Right forelimb (tissue), 1 donor: ENCODE results near the gene ICOSLG.
"Not testable (repeated sequence)": the region's sequence is repeated elsewhere in the genome, so short reads cannot be mapped to it uniquely, and the experiment has no call there.

Source experiments
- DNase-seq: peaks from one replicate; pipeline ENCODE4 v3.0.0-alpha.2; 2018

Gene ICOSLG

DNA sequence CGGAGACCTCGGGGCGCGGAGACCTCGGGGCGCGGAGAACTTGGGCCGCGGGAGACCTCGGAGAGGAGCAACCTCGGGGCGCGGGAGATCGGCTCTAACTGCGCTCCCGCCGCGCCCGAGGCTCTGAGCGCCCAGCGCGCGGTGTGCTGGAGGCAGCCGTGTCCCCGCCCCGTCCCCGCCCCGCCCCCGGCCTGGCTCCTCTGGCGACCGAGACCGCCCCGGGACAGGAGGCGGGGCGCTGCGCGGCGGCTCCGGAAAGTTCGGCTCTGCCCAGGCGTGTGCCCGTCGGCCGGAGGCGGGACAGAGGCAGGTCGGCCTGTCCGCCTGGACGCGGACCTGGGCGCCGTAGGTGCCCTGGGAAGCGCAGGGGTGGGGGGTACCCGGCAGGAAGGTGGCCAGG lies at the start of gene ICOSLG:
ICOSLG (minus strand) TSS at position 102 of the 400 bp plus-strand sequence. CDS start 126 bp downstream, outside the sequence.
- not testable (repeated sequence) for DNase-seq

DNA sequence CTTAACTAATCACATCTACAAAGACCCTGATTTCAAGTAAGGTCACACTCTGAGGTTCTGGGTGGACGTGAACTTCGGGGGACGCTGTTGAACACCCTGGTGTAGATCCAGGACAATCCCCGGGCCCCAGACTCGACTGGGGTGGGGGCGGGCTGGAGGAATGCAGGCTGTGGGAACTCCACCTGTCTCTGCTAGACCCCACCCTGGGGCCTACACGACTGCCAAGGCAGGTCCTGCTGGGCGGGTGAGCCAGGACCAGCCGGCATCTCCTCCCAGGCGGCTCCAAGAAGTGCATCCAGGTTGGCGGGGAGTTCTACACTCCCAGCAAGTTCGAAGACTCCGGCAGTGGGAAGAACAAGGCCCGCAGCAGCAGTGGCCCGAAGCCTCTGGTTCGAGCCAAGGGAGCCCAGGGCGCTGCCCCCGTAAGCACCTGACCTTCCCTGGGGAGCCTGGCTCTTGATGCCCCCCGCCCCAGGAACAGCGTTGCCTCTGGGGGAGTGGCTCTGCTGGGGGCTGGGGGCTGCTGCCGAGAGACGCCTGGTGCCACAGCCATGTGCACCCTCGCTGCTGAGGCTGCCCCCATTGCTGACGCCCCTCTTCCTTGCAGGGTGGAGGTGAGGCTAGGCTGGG lies 48.8 kb upstream of the ICOSLG start:
- peak; percentile 30 for DNase-seq

GRCh38 chr21:44288251-44289110 lies 47.7 kb upstream of the ICOSLG start:
- peak; percentile 22 for DNase-seq

DNA sequence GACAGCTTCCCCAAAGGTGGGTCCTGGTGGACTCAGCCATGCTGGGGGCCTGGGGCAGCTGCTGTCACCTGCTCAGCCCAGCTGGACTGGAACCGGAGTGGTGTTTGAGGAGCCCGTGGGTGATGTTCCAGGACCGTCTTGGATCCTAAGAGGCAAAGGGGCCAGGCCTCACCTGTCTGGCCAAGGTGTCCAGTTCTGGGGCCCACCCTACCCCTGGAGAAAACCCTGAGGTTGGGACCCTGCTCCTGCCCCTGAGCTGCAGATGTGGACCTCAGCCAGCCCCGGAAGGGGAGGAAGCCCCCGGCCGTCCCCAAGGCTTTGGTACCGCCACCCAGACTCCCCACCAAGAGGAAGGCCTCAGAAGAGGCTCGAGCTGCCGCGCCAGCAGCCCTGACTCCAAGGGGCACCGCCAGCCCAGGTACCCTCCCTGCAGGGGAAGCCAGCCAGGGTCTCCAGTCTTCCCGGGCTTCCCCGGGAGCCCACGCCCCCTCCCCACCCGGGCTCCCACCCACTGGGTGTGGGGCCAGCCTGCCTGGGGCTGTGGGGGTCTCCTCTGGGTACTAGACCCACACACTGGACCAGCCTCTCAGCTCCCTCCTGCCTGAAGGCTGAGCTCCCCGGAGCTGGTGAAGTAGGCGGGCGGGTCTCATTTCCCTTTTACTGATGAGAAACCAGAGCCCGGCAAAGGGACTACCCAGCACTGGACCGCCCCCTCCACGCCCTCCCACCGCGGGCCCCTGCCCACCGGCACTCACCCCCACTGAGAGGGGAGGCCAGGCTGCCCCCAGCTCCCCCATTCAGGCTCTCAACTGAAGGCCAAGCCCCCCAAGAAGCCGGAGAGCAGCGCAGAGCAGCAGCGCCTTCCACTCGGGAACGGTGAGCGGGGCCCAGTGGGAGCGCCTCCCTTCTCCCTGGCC lies 46.2 kb upstream of the ICOSLG start:
- peak; percentile 38 for DNase-seq

DNA sequence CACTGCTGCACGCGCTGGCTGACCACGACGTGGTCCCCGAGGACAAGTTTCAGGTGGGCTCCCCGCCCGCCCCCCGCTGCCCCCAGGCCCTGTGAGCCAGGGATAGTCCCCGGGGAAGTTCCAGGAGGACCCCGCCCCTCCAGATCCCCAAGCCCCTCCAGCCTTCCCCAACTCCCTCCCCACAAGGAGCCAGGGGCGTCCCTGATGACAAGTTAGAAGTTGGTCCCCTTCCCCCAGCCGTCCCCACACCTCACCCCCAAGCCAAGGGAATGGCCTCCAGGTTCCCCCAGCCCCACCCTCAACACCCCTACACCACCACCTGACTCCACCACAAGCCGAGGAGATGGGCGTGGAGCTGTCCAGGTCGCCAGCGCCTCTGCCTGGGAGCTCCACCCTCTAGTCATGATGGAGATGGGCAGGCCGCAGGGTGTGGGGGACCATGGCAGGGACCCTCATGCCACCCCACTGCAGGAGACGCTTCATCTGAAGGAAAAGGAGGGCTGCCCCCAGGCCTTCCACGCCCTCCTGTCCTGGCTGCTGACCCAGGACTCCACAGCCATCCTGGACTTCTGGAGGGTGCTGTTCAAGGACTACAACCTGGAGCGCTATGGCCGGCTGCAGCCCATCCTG lies 45.5 kb upstream of the ICOSLG start:
- peak; percentile 29 for DNase-seq

DNA sequence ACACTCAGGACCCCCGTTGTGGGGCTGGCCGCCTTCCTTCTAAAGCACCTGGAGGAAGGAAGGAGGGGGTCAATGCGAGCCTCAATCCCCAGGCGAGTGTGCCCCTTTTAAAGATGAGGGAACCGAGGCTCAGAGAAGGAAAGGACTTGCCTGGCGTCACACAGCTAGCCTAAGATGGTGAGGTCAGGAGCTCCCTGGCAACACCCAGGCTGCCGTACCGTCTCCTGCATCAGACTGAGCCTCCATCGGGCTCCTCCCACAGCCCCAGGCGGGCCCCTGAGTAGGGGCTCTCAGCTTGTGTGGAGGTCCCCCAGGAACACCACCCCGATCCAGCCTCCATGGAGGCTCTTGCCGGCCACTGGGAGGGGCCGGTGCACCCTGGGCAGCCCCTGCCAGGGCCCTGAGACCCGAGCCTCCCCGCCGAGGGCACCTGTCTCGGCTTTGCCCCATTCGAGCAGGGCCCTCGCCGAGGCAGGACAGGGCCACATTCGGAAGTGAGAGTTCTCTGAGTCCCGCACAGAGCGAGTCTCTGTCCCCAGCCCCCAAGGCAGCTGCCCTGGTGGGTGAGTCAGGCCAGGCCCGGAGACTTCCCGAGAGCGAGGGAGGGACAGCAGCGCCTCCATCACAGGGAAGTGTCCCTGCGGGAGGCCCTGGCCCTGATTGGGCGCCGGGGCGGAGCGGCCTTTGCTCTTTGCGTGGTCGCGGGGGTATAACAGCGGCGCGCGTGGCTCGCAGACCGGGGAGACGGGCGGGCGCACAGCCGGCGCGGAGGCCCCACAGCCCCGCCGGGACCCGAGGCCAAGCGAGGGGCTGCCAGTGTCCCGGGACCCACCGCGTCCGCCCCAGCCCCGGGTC lies 44.6 kb upstream of the ICOSLG start, which contains the start of gene AIRE:
AIRE (plus strand) TSS at position 739 of the 855 bp plus-strand sequence. CDS start 131 bp downstream, outside the sequence.
- DNase-seq, result peak; percentile 45

GRCh38 chr21:44283948-44284347 lies 43.2 kb upstream of the ICOSLG start:
- peak; percentile 35 for DNase-seq

DNA sequence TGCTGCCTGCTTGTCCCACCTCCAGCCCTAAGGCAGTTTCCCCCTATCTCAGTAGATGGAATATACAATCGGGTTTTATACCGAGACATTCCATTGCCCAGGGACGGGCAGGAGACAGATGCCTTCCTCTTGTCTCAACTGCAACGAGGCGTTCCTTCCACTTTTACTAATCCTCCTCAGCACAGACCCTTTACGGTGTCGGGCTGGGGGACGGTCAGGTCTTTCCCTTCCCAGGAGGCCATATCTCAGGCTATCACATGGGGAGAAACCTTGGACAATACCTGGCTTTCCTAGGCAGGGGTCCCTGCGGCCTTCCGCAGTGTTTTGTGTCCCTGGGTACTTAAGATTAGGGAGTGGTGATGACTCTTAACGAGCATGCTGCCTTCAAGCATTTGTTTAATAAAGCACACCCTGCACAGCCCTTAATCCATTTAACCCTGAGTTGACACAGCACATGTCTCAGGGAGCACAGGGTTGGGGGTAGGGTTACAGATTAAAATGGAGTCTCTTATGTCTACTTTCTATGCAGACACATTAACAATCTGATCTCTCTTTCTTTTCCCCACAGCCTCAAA lies 42.6 kb upstream of the ICOSLG start:
- DNase-seq, result not testable (repeated sequence)

GRCh38 chr21:44282370-44282769 lies 41.6 kb upstream of the ICOSLG start:
- no peak for DNase-seq

- peak; percentile 24 for DNase-seq
Measured at GRCh38 chr21:44281801-44282200, 41.1 kb upstream of the ICOSLG start.

- no peak for DNase-seq
Measured at GRCh38 chr21:44279354-44280260, 38.9 kb upstream of the ICOSLG start.

- no peak for DNase-seq
Measured at GRCh38 chr21:44275041-44275440, 34.3 kb upstream of the ICOSLG start.

- no peak for DNase-seq
Measured at GRCh38 chr21:44273046-44273445, 32.3 kb upstream of the ICOSLG start.

GRCh38 chr21:44272284-44272858 lies 31.6 kb upstream of the ICOSLG start:
- DNase-seq, result no peak

- DNase-seq, result no peak
Measured at GRCh38 chr21:44271558-44272283, 31.0 kb upstream of the ICOSLG start.

GRCh38 chr21:44269090-44269489 lies 28.3 kb upstream of the ICOSLG start:
- no peak for DNase-seq

- DNase-seq, result peak; percentile 32
Measured at GRCh38 chr21:44267655-44268142, 27.0 kb upstream of the ICOSLG start.

DNA sequence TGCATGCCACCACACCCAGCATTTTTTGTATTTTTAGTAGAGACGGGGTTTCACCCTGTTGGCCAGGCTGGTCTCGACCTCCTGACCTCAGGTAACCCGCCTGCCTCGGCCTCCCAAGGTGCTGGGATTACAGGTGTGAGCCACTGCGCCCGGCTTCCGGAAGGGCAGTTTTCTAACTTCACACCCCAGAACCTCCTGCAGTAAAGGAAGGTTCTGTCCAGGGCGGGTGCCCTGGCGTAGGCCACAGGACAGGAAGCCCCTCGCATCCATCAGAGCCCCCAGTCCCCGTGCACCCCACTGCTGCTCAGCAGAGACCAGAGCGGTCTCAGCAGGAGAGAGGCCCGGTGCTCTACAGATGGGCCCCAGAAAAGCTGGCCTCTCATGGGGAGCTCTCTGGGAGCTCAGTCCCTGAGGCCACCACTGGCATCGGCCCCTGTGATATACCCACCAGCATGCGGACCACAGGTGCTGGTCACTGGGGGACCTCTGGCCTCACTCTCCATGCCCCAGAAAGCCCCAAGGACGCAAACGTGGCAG lies 25.1 kb upstream of the ICOSLG start:
- no peak for DNase-seq
